Measurements from ENCODE around the gene MAPK7.

DNA sequence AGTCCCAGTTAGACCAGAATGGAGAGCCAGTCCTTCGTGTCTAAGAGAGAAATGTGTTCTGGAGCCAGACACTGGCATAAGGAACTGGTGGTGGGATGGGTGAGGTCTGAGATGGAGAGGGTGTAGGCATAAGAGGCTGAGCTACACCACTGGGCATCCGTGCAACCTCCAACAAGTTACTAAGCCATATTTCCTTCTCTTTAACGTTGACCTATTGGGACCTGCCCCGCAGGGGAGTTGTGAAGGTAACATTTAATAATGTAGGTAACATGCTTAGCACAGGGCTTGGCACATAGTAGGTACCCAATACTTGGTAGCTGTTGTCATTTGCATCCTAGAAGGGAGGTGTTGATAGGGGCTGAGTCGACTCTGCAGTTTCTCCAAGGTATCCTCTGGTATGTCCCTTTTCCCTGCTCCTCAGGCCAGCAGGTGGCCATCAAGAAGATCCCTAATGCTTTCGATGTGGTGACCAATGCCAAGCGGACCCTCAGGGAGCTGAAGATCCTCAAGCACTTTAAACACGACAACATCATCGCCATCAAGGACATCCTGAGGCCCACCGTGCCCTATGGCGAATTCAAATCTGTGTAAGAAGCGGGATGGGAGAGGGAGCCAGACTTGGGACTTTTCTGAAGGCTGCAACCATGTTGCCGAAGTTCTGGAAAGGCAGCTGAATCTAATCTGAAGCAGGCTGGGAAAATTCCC is 1.2 kb downstream of the MAPK7 start:
- TF ChIP-seq, protein P1, sequence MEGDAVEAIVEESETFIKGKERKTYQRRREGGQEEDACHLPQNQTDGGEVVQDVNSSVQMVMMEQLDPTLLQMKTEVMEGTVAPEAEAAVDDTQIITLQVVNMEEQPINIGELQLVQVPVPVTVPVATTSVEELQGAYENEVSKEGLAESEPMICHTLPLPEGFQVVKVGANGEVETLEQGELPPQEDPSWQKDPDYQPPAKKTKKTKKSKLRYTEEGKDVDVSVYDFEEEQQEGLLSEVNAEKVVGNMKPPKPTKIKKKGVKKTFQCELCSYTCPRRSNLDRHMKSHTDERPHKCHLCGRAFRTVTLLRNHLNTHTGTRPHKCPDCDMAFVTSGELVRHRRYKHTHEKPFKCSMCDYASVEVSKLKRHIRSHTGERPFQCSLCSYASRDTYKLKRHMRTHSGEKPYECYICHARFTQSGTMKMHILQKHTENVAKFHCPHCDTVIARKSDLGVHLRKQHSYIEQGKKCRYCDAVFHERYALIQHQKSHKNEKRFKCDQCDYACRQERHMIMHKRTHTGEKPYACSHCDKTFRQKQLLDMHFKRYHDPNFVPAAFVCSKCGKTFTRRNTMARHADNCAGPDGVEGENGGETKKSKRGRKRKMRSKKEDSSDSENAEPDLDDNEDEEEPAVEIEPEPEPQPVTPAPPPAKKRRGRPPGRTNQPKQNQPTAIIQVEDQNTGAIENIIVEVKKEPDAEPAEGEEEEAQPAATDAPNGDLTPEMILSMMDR (IDR thresholded peaks at IDR 0.05 in 2 of 3, conservative IDR thresholded peaks at IDR 0.05 in 1 of 3; ENCODE audit: control insufficient read depth in 2 of 3, extremely low read depth in 1 of 3, insufficient read depth in 1 of 3, low read depth in 3 of 3, low read length in 3 of 3) = no peak
- no peak for TF ChIP-seq NFYA (IDR thresholded peaks at IDR 0.05; ENCODE audit: borderline replicate concordance, low read depth, low read length)
- TF ChIP-seq POLR2A (IDR thresholded peaks at IDR 0.05; ENCODE audit: low read depth, low read length) = no peak
- TF ChIP-seq POU2F2 (IDR thresholded peaks at IDR 0.05; ENCODE audit: borderline replicate concordance, low read depth, low read length) = no peak
- no peak for TF ChIP-seq CHD4 (IDR thresholded peaks at IDR 0.05)
- no peak for TF ChIP-seq EZH2 (IDR thresholded peaks at IDR 0.05; ENCODE audit: borderline replicate concordance, control insufficient read depth, low read depth, low read length)
- TF ChIP-seq POLR2AphosphoS5 (IDR thresholded peaks at IDR 0.05; ENCODE audit: low read length) = no peak
- TF ChIP-seq MXI1 (IDR thresholded peaks at IDR 0.05; ENCODE audit: low read depth, low read length) = no peak
- no peak for TF ChIP-seq CEBPB (IDR thresholded peaks at IDR 0.05; ENCODE audit: borderline replicate concordance in 1 of 2, low read depth in 2 of 2, low read length in 2 of 2)
- TF ChIP-seq EGR1 (IDR thresholded peaks at IDR 0.05; ENCODE audit: borderline replicate concordance in 1 of 2, low read depth in 2 of 2, low read length in 2 of 2) = no peak
- TF ChIP-seq MYB (IDR thresholded peaks at IDR 0.05; ENCODE audit: borderline replicate concordance, low read depth, low read length) = no peak
- TF ChIP-seq ESRRA (IDR thresholded peaks at IDR 0.05; ENCODE audit: low read length) = no peak
- no peak for TF ChIP-seq CHD1 (IDR thresholded peaks at IDR 0.05; ENCODE audit: low read depth, low read length)
- TF ChIP-seq ETV6 (conservative IDR thresholded peaks at IDR 0.05 in 1 of 2, IDR thresholded peaks at IDR 0.05 in 1 of 2; ENCODE audit: borderline replicate concordance in 1 of 2, low read depth in 1 of 2) = no peak
